HepG2 (cell line): Measurements from ENCODE around the gene IRGQ.

Experiments
- DRAP1 ChIP-seq: IDR thresholded peaks from 2 replicates; pipeline ENCODE4 v1.6.1; 2016; ENCODE audit warnings: missing genetic modification reagents, missing compliant biosample characterization
- ZNF282 ChIP-seq: fragments of 450-650 bp; IDR thresholded peaks from 2 replicates; pipeline ENCODE4 v1.6.1; 2018; ENCODE audit not compliant: partially characterized antibody
- TF ChIP-seq, protein P1 (sequence below): sonication (generic); formaldehyde crosslinking; IDR thresholded peaks from 2 replicates; pipeline ENCODE4 v1.4.0; 2020; ENCODE audit warnings: missing genetic modification reagents

DNA sequence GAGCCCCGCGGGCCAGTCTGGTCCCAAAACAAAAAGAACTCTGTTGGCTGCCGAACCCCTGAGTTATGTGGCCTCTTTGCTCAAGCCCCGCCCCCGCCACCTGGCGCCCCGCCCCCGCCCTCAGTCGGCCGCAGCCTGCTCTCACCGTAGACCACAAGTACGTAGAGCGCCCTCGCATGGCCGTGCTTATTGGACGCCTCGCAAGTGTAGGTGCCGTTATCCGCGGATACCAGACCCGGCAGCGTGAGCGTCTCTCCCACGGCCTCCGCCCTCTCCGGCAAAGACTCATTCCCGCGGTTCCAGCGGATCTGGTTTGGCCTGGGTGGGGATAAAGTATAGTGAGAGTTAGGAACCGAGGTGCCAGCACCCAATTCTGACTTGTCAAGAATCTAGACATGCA, 29.0 kb upstream of the IRGQ start:
- TF ChIP-seq, protein P1, sequence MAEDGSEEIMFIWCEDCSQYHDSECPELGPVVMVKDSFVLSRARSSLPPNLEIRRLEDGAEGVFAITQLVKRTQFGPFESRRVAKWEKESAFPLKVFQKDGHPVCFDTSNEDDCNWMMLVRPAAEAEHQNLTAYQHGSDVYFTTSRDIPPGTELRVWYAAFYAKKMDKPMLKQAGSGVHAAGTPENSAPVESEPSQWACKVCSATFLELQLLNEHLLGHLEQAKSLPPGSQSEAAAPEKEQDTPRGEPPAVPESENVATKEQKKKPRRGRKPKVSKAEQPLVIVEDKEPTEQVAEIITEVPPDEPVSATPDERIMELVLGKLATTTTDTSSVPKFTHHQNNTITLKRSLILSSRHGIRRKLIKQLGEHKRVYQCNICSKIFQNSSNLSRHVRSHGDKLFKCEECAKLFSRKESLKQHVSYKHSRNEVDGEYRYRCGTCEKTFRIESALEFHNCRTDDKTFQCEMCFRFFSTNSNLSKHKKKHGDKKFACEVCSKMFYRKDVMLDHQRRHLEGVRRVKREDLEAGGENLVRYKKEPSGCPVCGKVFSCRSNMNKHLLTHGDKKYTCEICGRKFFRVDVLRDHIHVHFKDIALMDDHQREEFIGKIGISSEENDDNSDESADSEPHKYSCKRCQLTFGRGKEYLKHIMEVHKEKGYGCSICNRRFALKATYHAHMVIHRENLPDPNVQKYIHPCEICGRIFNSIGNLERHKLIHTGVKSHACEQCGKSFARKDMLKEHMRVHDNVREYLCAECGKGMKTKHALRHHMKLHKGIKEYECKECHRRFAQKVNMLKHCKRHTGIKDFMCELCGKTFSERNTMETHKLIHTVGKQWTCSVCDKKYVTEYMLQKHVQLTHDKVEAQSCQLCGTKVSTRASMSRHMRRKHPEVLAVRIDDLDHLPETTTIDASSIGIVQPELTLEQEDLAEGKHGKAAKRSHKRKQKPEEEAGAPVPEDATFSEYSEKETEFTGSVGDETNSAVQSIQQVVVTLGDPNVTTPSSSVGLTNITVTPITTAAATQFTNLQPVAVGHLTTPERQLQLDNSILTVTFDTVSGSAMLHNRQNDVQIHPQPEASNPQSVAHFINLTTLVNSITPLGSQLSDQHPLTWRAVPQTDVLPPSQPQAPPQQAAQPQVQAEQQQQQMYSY (CRISPR knock-in tag): no peak
- TF ChIP-seq ZNF282 (no peak), DRAP1 (CRISPR knock-in tag) (no peak)
